ENCODE data around the gene DYNC2I2.
"Not testable (repeated sequence)": the region's sequence is repeated elsewhere in the genome, so short reads cannot be mapped to it uniquely, and the experiment has no call there.

The DYNC2I2 gene

DNA sequence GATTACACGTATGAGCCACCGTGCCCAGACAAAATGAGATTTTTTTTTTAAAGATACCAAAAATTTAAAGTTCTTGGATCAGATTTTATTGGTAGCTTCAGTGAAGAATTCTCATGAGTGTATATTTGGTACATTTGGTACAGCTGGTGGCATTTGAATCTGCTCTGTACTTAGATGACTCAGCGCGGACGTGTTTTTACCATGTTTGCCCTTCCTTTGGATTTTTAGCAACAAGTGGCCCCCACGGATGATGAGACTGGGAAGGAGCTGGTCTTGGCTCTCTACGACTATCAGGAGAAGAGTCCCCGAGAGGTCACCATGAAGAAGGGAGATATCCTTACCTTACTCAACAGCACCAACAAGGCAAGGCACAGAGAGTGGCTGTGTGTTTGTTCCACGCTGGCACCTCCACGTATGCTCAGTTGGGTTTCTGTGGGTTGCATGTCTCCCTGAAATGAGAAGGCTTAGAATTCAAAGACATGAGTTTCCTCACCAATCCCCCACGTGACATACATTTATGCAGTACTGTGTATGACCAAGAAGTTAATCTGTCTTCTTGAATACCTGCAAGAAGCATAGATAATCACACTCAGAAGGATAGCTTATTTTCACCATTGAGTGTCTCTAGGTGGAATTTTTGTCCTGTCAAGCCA lies 67.9 kb downstream of the DYNC2I2 start:
- TF ChIP-seq, protein P1, sequence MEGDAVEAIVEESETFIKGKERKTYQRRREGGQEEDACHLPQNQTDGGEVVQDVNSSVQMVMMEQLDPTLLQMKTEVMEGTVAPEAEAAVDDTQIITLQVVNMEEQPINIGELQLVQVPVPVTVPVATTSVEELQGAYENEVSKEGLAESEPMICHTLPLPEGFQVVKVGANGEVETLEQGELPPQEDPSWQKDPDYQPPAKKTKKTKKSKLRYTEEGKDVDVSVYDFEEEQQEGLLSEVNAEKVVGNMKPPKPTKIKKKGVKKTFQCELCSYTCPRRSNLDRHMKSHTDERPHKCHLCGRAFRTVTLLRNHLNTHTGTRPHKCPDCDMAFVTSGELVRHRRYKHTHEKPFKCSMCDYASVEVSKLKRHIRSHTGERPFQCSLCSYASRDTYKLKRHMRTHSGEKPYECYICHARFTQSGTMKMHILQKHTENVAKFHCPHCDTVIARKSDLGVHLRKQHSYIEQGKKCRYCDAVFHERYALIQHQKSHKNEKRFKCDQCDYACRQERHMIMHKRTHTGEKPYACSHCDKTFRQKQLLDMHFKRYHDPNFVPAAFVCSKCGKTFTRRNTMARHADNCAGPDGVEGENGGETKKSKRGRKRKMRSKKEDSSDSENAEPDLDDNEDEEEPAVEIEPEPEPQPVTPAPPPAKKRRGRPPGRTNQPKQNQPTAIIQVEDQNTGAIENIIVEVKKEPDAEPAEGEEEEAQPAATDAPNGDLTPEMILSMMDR (IDR thresholded peaks at IDR 0.05; ENCODE audit: low read depth, low read length) = no peak

DNA sequence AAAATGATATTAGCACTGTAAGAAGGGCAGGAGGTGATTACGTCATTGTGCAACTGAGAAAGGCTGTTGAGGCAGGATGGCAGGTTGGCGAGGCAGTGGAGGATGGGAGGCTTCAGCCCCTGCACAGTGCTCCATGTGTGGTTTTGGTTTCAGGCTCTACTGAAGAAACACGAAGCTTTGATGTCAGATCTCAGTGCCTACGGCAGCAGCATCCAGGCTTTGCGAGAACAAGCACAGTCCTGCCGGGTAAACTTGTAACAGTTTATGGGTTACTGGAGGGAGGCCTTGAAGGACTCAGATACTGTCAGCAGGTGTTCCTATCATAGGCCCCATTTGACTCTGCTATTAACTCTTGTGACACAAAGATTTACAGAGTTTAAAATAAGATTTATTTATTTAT lies 69.2 kb downstream of the DYNC2I2 start:
- no peak overlapping the region for H3K4me3 ChIP-seq (ENCODE audit: low read depth, low read length)
- TF ChIP-seq, protein P1 (IDR thresholded peaks at IDR 0.05; ENCODE audit: low read depth, low read length) = no peak

More for the DNA sequence above, 67.9 kb downstream of the DYNC2I2 start:
- no peak overlapping the region for H3K4me3 ChIP-seq (ENCODE audit: low read depth, low read length)

DNA sequence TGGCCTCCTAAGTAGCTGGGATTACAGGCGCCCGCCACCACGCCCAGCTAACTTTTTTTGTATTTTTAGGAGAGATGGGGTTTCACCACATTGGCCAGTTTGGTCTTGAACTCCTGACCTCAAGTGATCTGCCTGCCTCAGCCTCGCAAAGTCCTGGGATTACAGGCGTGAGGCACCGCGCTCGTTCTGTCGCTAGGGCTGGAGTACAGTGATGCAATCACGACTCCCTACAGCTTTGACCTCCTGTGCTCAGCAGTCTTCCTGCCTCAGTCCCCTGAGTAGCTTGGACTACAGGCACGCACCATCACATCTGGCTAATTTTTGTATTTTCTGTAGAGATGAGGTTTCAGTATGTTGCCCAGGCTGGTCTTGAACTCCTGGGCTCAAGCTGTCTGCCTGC lies 69.7 kb downstream of the DYNC2I2 start:
- not testable (repeated sequence) for H3K4me3 ChIP-seq (ENCODE audit: low read depth, low read length)

DNA sequence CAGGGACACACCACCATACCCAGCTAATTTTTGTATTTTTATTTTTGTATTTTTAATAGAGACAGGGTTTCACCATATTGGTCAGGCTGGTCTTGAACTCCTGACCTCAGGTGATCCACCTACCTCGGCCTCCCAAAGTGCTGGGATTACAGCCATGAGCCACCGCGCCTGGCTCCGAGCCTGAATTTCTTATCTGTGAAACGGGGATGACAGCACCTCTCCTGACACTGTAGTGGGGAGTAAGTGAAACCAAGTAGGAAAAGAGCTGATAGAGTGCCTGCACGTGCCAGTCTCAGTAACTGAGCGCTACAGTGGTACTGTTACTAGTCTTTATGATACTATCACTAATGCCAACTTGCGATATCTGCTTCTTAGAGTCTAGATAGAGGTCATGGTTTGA lies 71.5 kb downstream of the DYNC2I2 start:
- H3K4me3 ChIP-seq (ENCODE audit: low read depth, low read length) = not testable (repeated sequence)

All from WI38 (cell line).